DND-41 (cell line): ENCODE results near the gene SGMS1.

Experiments used
- EZH2 ChIP-seq: IDR thresholded peaks from 3 replicates; pipeline ENCODE4 v1.6.1; 2012; ENCODE audit warnings: borderline replicate concordance, low read depth, mild to moderate bottlenecking, moderate library complexity, low read length, inconsistent platforms; ENCODE audit not compliant: severe bottlenecking
- TF ChIP-seq, protein P1 (sequence below): IDR thresholded peaks from 2 replicates; pipeline ENCODE4 v1.5.1; 2012; ENCODE audit warnings: borderline replicate concordance, low read length, moderate library complexity, mild to moderate bottlenecking; ENCODE audit not compliant: poor library complexity, severe bottlenecking; ENCODE audit errors: extremely low read depth

DNA sequence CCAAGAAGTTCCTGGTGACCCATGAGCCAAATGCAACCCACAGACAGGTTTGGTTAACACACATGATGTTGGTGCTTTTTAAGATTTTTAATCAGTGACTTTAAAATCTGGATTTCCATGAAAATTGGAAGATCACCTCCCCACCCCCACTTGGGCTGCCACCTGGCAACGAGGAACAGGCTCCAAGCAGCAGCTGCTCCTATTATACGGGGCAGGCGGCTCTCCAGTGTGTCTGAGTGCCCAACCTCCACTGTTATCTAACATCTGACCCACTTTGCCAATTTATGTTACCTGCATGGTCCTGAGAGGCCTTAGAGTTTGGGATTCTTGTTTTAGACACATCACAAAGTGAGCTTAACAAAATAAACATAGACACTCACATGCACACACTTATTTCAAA, 56.4 kb downstream of the SGMS1 start:
- TF ChIP-seq, protein P1, sequence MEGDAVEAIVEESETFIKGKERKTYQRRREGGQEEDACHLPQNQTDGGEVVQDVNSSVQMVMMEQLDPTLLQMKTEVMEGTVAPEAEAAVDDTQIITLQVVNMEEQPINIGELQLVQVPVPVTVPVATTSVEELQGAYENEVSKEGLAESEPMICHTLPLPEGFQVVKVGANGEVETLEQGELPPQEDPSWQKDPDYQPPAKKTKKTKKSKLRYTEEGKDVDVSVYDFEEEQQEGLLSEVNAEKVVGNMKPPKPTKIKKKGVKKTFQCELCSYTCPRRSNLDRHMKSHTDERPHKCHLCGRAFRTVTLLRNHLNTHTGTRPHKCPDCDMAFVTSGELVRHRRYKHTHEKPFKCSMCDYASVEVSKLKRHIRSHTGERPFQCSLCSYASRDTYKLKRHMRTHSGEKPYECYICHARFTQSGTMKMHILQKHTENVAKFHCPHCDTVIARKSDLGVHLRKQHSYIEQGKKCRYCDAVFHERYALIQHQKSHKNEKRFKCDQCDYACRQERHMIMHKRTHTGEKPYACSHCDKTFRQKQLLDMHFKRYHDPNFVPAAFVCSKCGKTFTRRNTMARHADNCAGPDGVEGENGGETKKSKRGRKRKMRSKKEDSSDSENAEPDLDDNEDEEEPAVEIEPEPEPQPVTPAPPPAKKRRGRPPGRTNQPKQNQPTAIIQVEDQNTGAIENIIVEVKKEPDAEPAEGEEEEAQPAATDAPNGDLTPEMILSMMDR = no peak
- no peak for TF ChIP-seq EZH2
